HG02678 (cell line): Measurements from ENCODE around the gene FADS6.

Experiments
- ATAC-seq: cut with Tn5 transposase; IDR thresholded peaks from one replicate; pipeline ENCODE4 v1.9.1; 2021; ENCODE audit warnings: mild to moderate bottlenecking, moderate library complexity; ENCODE audit not compliant: unreplicated experiment

The FADS6 gene

GRCh38 chr17:74855323-74855722, 38.1 kb downstream of the FADS6 start:
- ATAC-seq = no peak

GRCh38 chr17:74854792-74855191, 38.6 kb downstream of the FADS6 start:
- ATAC-seq = no peak

GRCh38 chr17:74853669-74854068, 39.8 kb downstream of the FADS6 start:
- ATAC-seq = no peak

GRCh38 chr17:74853048-74853397, 40.4 kb downstream of the FADS6 start:
- ATAC-seq = no peak

GRCh38 chr17:74852237-74853047, 41.0 kb downstream of the FADS6 start:
- no peak for ATAC-seq

- no peak for ATAC-seq
Observed at GRCh38 chr17:74851612-74852236, 41.7 kb downstream of the FADS6 start.

GRCh38 chr17:74850914-74851313, 42.5 kb downstream of the FADS6 start:
- no peak for ATAC-seq

GRCh38 chr17:74850310-74850709, 43.1 kb downstream of the FADS6 start:
- ATAC-seq = no peak

GRCh38 chr17:74848656-74849399, 44.6 kb downstream of the FADS6 start:
- ATAC-seq = no peak

- no peak for ATAC-seq
Observed at GRCh38 chr17:74846621-74847020, 46.8 kb downstream of the FADS6 start.

GRCh38 chr17:74843352-74843627, 50.1 kb downstream of the FADS6 start:
- ATAC-seq = no peak

- ATAC-seq = no peak
Observed at GRCh38 chr17:74842599-74843351, 50.7 kb downstream of the FADS6 start.

GRCh38 chr17:74842146-74842598, 51.3 kb downstream of the FADS6 start:
- ATAC-seq = no peak

- no peak for ATAC-seq
Observed at GRCh38 chr17:74840989-74841666, 52.3 kb downstream of the FADS6 start.

- ATAC-seq = no peak
Observed at GRCh38 chr17:74839990-74840852, 53.2 kb downstream of the FADS6 start.

GRCh38 chr17:74838274-74838673, 55.2 kb downstream of the FADS6 start:
- no peak for ATAC-seq

GRCh38 chr17:74836691-74837467, 56.6 kb downstream of the FADS6 start:
- ATAC-seq = no peak

GRCh38 chr17:74836191-74836590, 57.2 kb downstream of the FADS6 start:
- ATAC-seq = no peak
